GM12878 (cell line): Measurements from ENCODE around the gene RNASE13. TPM values are rescaled to one million over a fixed set of nuclear protein-coding genes. Genes with fewer than 3 reads are reported as not detected.

Experiments used
- ATAC-seq: fragments of 200-7000 bp; cut with Tn5 transposase; 3 replicates; pipeline ENCODE4 v1.9.1; 2020; ENCODE audit warnings: mild to moderate bottlenecking, moderate library complexity
- BruUV-seq: library from RNA; stranded (reverse); fragments of 400-500 nt; replicated peaks from 2 replicates; lab custom pipeline; 2021; lab: Mats Ljungman, UMichigan
- CTCF ChIA-PET: fragments of 300-600 bp; sonication (Branson Sonifier 250); formaldehyde crosslinking; extraction: SDS; loops from one replicate; lab custom pipeline; 2021; ENCODE audit warnings: inconsistent platforms; lab: Yijun Ruan, JAX
- POLR2A ChIA-PET: fragments of 350-600 bp; formaldehyde crosslinking; extraction: SDS; loops from one replicate; lab custom pipeline; 2021; ENCODE audit warnings: inconsistent platforms; lab: Charles Lee
- RAD21 ChIA-PET: fragments of 300-600 bp; sonication (Branson Sonifier 250); formaldehyde crosslinking; loops from one replicate; lab custom pipeline; 2023; ENCODE audit warnings: antibody characterized with exemption; ENCODE audit not compliant: unreplicated experiment; lab: Charles Lee
- SMC1A ChIA-PET: fragments of 300-600 bp; sonication (Branson Sonifier 250); formaldehyde crosslinking; loops from one replicate; lab custom pipeline; 2023; ENCODE audit not compliant: unreplicated experiment, uncharacterized antibody; lab: Charles Lee
- DNase-seq: peaks from one replicate; pipeline ENCODE4 v3.0.0-alpha.2; 2011; ENCODE audit warnings: low read depth, low spot score
- FAIRE-seq: peaks from 3 replicates; lab custom pipeline; 2011; peaks lifted over from hg19 to GRCh38; lab: Jason Lieb, UNC
- H2AFZ ChIP-seq: 2 replicates; pipeline ENCODE4 v1.6.0; 2011; ENCODE audit warnings: low read depth, low read length, control low read depth; ENCODE audit not compliant: control insufficient read depth
- H3K27ac ChIP-seq: 2 replicates; pipeline ENCODE4 v1.5.1; 2011; ENCODE audit warnings: control low read depth; ENCODE audit not compliant: control insufficient read depth, insufficient read depth
- H3K27me3 ChIP-seq, 2 experiments: replicated peaks in 1 of 2; 2 replicates each; pipeline versions ENCODE4 v1.6.0 to v1.6.1; 2011; ENCODE audit warnings: low read length in 1 of 2; ENCODE audit not compliant: control insufficient read depth in 2 of 2, insufficient read depth in 2 of 2
- H3K36me3 ChIP-seq, 2 experiments: 2 replicates each; pipeline ENCODE4 v1.5.1; 2011; ENCODE audit warnings: low read length in 1 of 2; ENCODE audit not compliant: control insufficient read depth in 2 of 2, insufficient read depth in 2 of 2
- H3K4me1 ChIP-seq: 2 replicates; pipeline ENCODE4 v1.6.1; 2011; ENCODE audit warnings: mild to moderate bottlenecking, low read length, moderate library complexity, mixed read lengths; ENCODE audit not compliant: control insufficient read depth, insufficient read depth
- H3K4me2 ChIP-seq: 2 replicates; pipeline ENCODE4 v1.6.0; 2011; ENCODE audit warnings: control low read depth; ENCODE audit not compliant: control insufficient read depth, insufficient read depth
- H3K4me3 ChIP-seq: fragments of 200-600 bp; sonication (generic); 2 replicates; pipeline ENCODE4 v1.5.1; 2016
- H3K79me2 ChIP-seq: 2 replicates; pipeline ENCODE4 v1.6.0; 2011; ENCODE audit warnings: low read length; ENCODE audit not compliant: control insufficient read depth, insufficient read depth
- H3K9ac ChIP-seq: 2 replicates; pipeline ENCODE4 v1.8.0; 2011; ENCODE audit warnings: low read length, control low read depth, mixed read lengths; ENCODE audit not compliant: control insufficient read depth, insufficient read depth
- H3K9me3 ChIP-seq: replicated peaks from 3 replicates; pipeline ENCODE4 v1.5.1; 2011; ENCODE audit warnings: mild to moderate bottlenecking, low read length; ENCODE audit not compliant: control insufficient read depth, insufficient read depth
- H4K20me1 ChIP-seq: 2 replicates; pipeline ENCODE4 v1.6.0; 2011; ENCODE audit not compliant: control insufficient read depth, insufficient read depth
- BRCA1 ChIP-seq: IDR thresholded peaks from 2 replicates; pipeline ENCODE4 v1.6.1; 2011; ENCODE audit warnings: low read depth, low read length, improper control_type of control experiment
- CBFB ChIP-seq: IDR thresholded peaks from 2 replicates; pipeline ENCODE4 v1.6.1; 2016; ENCODE audit warnings: antibody characterized with exemption, low read depth
- CREM ChIP-seq: IDR thresholded peaks from 2 replicates; pipeline ENCODE4 v1.6.1; 2014; ENCODE audit warnings: antibody characterized with exemption, low read depth
- E2F4 ChIP-seq: IDR thresholded peaks from 2 replicates; pipeline ENCODE4 v1.6.1; 2012; ENCODE audit warnings: low read depth, low read length, improper control_type of control experiment
- HDAC6 ChIP-seq: fragments of 200-600 bp; sonication (generic); IDR thresholded peaks from one replicate; pipeline ENCODE4 v1.8.0; 2017; ENCODE audit warnings: antibody characterized with exemption; ENCODE audit not compliant: unreplicated experiment
- IRF3 ChIP-seq: fragments of 450-650 bp; IDR thresholded peaks from 2 replicates; pipeline ENCODE4 v1.6.1; 2014; ENCODE audit warnings: mild to moderate bottlenecking
- MYC ChIP-seq: IDR thresholded peaks from 2 replicates; pipeline ENCODE4 v1.6.1; 2011; ENCODE audit warnings: mild to moderate bottlenecking, low read length, moderate library complexity, inconsistent platforms; ENCODE audit not compliant: insufficient read depth, insufficient replicate concordance, insufficient read length, severe bottlenecking
- SMAD5 ChIP-seq: IDR thresholded peaks from 2 replicates; pipeline ENCODE4 v1.6.1; 2016; ENCODE audit warnings: antibody characterized with exemption, low read depth
- SUZ12 ChIP-seq: fragments of 200-600 bp; sonication (generic); IDR thresholded peaks from one replicate; pipeline ENCODE4 v1.6.1; 2018; ENCODE audit warnings: antibody characterized with exemption, mild to moderate bottlenecking; ENCODE audit not compliant: unreplicated experiment
- TCF7 ChIP-seq: IDR thresholded peaks from 2 replicates; pipeline ENCODE4 v1.6.1; 2014; ENCODE audit warnings: antibody characterized with exemption, borderline replicate concordance
- ZBTB40 ChIP-seq: fragments of 450-650 bp; IDR thresholded peaks from 2 replicates; pipeline ENCODE4 v1.6.1; 2016; ENCODE audit warnings: mild to moderate bottlenecking, moderate library complexity, borderline replicate concordance
- WGBS: methylation state at CpG from one replicate; pipeline ENCODE4 v1.1.6; 2016; ENCODE audit warnings: low lambda C conversion rate; ENCODE audit not compliant: insufficient replicate concordance, insufficient coverage; ENCODE audit errors: missing lambda C conversion rate; 5-methylcytosine and 5-hydroxymethylcytosine counted together
- in situ Hi-C: fragments of 300-500 bp; cut with MboI; formaldehyde crosslinking; loops from 9 replicates; pipeline ENCODE4 v1.14.3; 2018; ENCODE audit warnings: mixed read lengths
- intact Hi-C: fragments of 100-400 bp; cut with micrococcal nuclease; formaldehyde crosslinking; loops from one replicate; pipeline ENCODE4 v1.14.2; 2022; ENCODE audit not compliant: unreplicated experiment
- polyA plus RNA-seq, 11 experiments: library from polyadenylated mRNA; depleted of rRNA in 4 of 11; unstranded in 6 of 11; stranded (reverse) in 5 of 11; fragments of >200 nt; fragmentation: Nextera tagmentation in 4 of 11; fragmentation: Illumina TruSeq in 1 of 11; extraction: Ambion mirVana in 4 of 11; extraction: Trizol in 1 of 11; gene quantifications; 1 replicate in 1 of 11; 2 replicates in 10 of 11; pipeline versions ENCODE4 v1.2.1 to v1.2.3, GENCODE V29; 2011 to 2016; ENCODE audit warnings: inconsistent platforms in 2 of 11, missing spikeins in 2 of 11, low read depth in 1 of 11
- total RNA-seq, 4 experiments: library from RNA; depleted of rRNA in 3 of 4; stranded (reverse); fragments of >200 nt in 3 of 4; fragmentation: Illumina TruSeq in 1 of 4; extraction: Trizol in 1 of 4; gene quantifications; 2 replicates each; pipeline versions ENCODE4 v1.2.1 to v1.2.3, GENCODE V29; 2013 to 2021

The RNASE13 gene
- total and polyA plus RNA-seq, 10 of the 15 experiments (the other 5 are each of a cell fraction or from before 2014, with no cell fraction given) = not detected

DNA sequence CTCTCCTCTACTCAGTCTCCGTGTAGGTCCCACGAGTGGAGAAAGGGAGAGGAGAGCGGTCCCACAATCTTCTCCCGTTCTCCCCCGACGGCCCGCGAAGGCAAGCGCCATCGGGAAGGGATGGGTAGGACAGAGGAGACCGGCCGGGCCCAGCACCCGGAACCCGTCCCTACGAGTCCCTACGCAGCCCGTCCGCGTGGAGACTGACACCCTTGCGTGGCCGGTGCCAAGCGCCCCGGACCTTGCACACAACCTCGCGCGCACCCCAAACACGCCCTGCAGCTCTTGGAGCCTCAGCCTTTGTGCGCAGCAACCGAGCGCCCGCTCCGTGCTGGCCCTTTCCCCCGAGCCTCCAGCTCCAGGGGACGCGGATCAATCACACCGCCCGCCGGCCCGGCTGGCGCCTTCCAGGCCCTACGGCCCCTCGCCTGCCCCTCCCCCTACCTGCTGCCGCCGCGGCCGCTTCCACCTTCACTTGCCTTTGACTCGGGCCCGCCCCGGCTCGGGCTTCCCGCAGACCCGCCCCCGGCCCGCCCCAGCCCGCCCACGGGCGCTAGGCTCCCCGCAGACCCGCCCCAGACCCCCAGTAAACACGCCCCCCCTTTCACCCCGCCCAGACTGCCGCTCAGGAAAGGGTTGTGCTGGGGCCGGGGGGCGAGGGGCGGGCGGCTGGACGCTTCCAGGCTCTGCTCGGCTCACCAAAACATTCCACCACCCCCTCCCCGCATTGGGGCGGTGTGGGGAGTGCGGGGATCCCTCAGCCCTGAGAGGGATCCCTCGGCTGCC lies 9.8 kb downstream of the RNASE13 start, which contains the start of gene NDRG2:
NDRG2 (minus strand) TSS at position 477 of the 786 bp plus-strand sequence. CDS start 1,746 bp downstream, outside the sequence.
- Histone ChIP-seq H3K27me3 (peaks cover 15 to 18% of the 10 kb centered on the region in 2 experiments), H3K9ac (no peak within 1 kb of the TSS), H3K4me2 (peak within 1 kb of the TSS; percentile 87), H3K9me3 (no peaks in the 10 kb centered on the region), H3K4me3 (no peak within 1 kb of the TSS; the same call in 1 of the 2 replicates), H3K79me2 (no peaks in the 10 kb centered on the region), H3K4me1 (peaks cover 4% of the 10 kb centered on the region; the same call in 1 of the 2 replicates), H4K20me1 (no peaks in the 10 kb centered on the region), H2AFZ (no peak within 1 kb of the TSS), H3K27ac (no peak within 1 kb of the TSS), H3K36me3 (no peaks in the 10 kb centered on the region)
- ChIA-PET RAD21 (no interaction called here), POLR2A (no interaction called here), SMC1A (no interaction called here), CTCF (interaction anchor here (1.1 kb wide), 1 partner anchor 43 kb away, joined by 3 read pairs; no protein-coding TSS in a partner anchor)
- peak; percentile 66 for ATAC-seq
- no peak for DNase-seq
- intact Hi-C loops (no loop called here), in situ Hi-C loops (no loop called here)
- 10% methylated on average over 44 of the region's 72 CpGs for WGBS
- BruUV-seq = no TSS peak
- FAIRE-seq = no peak
- TF ChIP-seq SUZ12 (no peak), IRF3 (no peak), CBFB (no peak), BRCA1 (no peak), TCF7 (no peak), MYC (no peak), ZBTB40 (no peak), SMAD5 (no peak), HDAC6 (no peak), CREM (no peak), E2F4 (no peak)
